HG02798 (cell line): ENCODE measurements around the gene FLT3LG.
A peak's percentile ranks its signal among the peaks of the same experiment; 100 is the strongest.

Experiments
- ATAC-seq: cut with Tn5 transposase; IDR thresholded peaks from one replicate; pipeline ENCODE4 v1.9.1; 2021; ENCODE audit warnings: mild to moderate bottlenecking; ENCODE audit not compliant: unreplicated experiment, poor library complexity

Gene FLT3LG

GRCh38 chr19:49486710-49487276, 12.8 kb downstream of the FLT3LG start:
- ATAC-seq, result no peak

- ATAC-seq, result peak; percentile 97
Observed at GRCh38 chr19:49487277-49488045, 13.4 kb downstream of the FLT3LG start, which contains the start of gene RPL13A. RPL13A (plus strand) TSS chr19:49487608; CDS start chr19:49487630, 22 bp downstream.

GRCh38 chr19:49488046-49488862, 14.2 kb downstream of the FLT3LG start:
- ATAC-seq, result no peak

DNA sequence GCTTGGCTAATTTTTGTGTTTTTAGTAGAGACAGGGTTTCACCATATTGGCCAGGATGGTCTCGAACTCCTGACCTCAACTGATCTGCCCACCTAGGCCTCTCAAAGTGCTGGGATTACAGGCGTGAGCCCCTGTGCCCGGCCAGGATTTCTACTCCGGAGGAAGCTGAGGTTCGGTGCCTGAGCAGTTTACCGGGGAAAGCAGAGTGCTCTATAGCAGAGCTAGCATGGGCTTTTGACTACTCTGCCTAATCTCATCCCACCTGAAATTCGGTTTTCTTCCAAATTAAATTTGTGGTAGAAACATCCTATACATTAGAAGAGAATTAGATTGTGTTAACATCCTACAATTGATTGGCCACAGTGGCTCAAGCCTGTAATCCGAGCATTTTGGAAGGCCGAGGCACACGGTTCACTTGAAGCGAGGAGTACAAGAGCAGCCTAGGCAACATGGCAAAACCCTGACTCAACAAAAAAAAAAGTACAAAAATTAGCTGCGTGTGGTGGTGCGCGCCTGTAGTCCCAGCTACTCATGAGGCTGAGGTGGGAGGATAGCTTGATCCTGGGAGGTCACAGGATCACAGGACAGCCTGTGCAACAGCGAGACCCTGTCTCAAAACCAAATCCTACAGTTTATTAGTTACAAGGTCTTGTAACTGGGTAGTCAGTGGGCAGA, 15.0 kb downstream of the FLT3LG start:
- ATAC-seq, result no peak

DNA sequence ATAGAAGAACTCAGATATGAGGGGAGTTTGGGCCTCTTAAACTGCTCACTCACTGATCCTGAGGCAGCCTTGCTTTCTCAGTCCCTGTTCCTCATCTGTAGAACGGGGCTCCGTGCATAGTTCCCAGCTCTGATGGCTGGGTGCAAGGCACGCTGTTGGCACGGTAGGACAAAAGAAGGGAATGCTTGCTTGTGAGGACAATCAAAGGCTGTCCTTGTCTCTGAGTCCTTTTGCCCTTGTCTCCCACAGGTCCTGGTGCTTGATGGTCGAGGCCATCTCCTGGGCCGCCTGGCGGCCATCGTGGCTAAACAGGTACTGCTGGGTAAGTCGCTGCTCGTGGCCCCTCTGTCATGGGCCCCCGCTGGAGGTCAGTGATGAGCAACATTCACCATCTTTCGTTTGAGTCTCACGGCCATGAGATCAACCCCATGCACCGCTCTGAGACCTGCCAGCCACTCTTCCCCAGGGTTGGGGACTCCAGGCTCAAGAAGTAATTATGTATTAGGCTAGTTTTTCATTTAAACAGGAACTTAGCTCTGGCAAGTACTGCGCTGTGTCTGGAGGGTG, 15.7 kb downstream of the FLT3LG start:
- no peak for ATAC-seq

DNA sequence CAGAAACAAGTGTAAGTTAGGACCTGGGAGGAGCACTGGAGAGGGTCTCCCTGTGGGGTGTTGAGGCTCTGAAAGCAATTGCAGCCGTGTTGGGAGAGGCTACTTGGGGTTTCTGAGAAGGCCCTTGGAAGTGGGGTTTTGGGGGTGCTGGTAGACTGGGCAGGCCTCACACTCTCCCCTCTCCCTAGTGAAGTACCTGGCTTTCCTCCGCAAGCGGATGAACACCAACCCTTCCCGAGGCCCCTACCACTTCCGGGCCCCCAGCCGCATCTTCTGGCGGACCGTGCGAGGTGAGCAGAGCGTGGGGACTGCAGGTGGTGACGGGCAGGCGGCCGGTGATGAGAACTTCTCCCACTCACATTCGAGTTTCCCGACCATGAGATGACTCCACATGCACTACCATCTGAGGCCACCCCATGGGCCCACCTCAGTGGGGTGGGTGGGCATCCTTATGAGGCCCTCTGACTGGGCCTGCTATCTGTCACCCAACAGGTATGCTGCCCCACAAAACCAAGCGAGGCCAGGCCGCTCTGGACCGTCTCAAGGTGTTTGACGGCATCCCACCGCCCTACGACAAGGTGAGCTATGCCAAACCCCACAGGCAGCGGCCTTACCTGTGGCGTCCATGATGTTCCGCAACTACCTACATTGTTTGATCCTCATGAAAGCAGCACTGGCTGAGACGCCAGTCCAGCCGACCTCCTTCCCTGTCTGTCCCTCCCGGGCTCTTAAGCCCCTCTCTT, 16.4 kb downstream of the FLT3LG start:
- ATAC-seq, result no peak

GRCh38 chr19:49491030-49491803, 17.2 kb downstream of the FLT3LG start:
- ATAC-seq, result no peak

DNA sequence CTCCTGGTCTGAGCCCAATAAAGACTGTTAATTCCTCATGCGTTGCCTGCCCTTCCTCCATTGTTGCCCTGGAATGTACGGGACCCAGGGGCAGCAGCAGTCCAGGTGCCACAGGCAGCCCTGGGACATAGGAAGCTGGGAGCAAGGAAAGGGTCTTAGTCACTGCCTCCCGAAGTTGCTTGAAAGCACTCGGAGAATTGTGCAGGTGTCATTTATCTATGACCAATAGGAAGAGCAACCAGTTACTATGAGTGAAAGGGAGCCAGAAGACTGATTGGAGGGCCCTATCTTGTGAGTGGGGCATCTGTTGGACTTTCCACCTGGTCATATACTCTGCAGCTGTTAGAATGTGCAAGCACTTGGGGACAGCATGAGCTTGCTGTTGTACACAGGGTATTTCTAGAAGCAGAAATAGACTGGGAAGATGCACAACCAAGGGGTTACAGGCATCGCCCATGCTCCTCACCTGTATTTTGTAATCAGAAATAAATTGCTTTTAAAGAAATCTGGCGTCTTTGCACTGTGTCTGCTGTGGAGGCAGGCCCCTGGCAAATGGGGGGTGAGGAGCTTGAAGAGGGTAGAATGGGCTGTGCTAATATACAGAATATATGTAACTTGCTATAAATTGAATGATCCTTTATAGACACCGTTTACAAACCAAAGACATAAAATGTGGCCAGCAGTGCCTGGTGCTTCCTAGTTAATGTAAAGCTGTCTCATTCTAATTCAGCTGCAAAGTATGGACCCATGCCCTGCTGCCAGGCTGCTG, 18.0 kb downstream of the FLT3LG start:
- no peak for ATAC-seq

- ATAC-seq, result no peak
Observed at GRCh38 chr19:49492573-49493405, 18.8 kb downstream of the FLT3LG start.

- no peak for ATAC-seq
Observed at GRCh38 chr19:49496574-49497008, 22.6 kb downstream of the FLT3LG start.

GRCh38 chr19:49497047-49497788, 23.2 kb downstream of the FLT3LG start:
- no peak for ATAC-seq

GRCh38 chr19:49497789-49498103, 23.7 kb downstream of the FLT3LG start:
- no peak for ATAC-seq

DNA sequence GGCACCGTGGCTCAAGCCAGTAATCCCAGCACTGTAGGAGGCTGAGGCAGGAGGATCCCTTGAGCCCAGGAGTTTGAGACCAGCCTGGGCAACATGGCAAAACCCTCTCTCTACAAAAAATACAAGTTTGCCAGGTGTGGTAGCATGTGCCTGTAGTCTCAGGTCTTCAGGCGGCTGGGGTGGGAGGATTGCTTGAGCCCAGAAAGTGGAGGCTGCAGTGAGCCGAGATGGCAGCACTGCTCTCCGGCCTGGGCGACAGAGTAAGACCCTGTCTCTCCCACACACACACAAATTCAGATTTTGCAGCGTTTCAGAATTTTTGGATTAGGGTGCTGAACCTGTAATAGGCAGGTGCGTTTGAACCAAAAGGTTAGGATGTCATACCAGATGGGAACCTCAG, 24.5 kb downstream of the FLT3LG start:
- no peak for ATAC-seq

DNA sequence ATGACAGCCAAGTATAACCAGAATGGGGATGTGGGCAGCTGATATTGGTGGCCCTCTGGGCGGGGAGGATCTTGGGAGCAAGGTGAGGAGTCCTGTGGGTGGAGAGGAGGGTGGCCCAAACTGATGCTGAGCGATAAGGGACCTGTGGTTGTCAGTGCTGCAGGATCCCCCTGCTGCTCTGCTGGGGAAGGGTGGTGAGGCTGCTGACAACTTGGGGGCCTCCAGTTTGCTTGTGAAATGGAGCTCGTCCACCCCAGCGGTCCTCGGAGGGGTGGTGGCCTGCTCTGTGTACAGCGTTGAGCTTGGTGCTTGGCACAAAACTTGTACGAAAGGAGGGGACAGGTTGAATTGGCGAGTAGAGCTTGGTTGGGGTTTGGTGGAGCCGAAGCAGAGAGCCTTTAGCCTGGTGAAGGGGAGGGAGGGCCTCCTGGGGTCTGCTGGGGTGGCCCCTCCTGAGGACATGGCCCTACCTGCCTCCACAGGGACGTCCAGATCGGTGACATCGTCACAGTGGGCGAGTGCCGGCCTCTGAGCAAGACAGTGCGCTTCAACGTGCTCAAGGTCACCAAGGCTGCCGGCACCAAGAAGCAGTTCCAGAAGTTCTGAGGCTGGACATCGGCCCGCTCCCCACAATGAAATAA, 25.1 kb downstream of the FLT3LG start:
- no peak for ATAC-seq

DNA sequence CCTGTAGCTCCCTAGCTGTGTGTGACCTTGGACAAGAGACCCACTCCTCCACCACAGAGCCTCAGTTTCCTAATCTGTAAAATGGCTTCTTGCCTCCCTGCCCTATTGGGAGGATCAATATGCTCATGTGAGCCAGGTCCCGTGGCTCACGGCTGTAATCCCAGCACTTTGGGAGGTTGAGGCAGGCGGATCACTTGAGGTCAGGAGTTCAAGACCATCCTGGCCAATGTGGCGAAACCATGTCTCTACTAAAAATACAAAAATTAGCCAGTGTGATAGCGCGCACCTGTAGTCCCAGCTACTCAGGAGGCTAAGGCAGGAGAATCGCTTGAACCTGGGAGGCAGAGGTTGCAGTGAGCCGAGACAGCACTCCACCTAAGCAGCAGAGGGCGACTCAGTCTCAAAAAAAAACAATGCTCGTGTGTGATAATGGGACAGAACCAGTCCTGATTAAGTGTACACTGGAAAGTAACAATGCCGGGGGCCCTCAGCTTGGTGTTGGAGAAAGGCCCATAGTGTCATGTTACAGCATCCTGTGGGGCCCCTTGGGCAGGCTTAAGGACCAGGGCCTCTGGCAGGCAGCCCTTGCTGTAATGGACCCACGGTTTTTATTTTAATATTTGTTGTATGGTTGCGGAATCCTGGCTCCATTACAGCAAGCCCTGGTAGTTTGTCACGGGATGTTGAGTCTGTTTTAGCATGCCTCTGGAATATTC, 29.0 kb downstream of the FLT3LG start:
- ATAC-seq, result no peak

GRCh38 chr19:49503582-49503962, 29.6 kb downstream of the FLT3LG start:
- no peak for ATAC-seq
